HG03064 (cell line): ENCODE measurements around the gene ZFYVE28.
"Not testable (repeated sequence)": the region's sequence is repeated elsewhere in the genome, so short reads cannot be mapped to it uniquely, and the experiment has no call there.

Experiments used
- ATAC-seq: cut with Tn5 transposase; IDR thresholded peaks from one replicate; pipeline ENCODE4 v1.9.1; 2021; ENCODE audit warnings: low read depth; ENCODE audit not compliant: unreplicated experiment

ZFYVE28 gene

GRCh38 chr4:2241003-2241402 is 177.4 kb downstream of the ZFYVE28 start:
- no peak for ATAC-seq

- no peak for ATAC-seq
Observed at GRCh38 chr4:2236944-2237666, 181.3 kb downstream of the ZFYVE28 start.

GRCh38 chr4:2231082-2231481 is 187.4 kb downstream of the ZFYVE28 start:
- no peak for ATAC-seq

GRCh38 chr4:2226261-2226660 is 192.2 kb downstream of the ZFYVE28 start:
- ATAC-seq, result no peak

- no peak for ATAC-seq
Observed at GRCh38 chr4:2222838-2223237, 195.6 kb downstream of the ZFYVE28 start.

GRCh38 chr4:2221378-2221777 is 197.1 kb downstream of the ZFYVE28 start:
- ATAC-seq, result not testable (repeated sequence)

GRCh38 chr4:2220016-2220630 is 198.3 kb downstream of the ZFYVE28 start:
- no peak for ATAC-seq
